WTC11 (cell line): ENCODE measurements around the gene PKP4. TPM values are rescaled to one million over a fixed set of nuclear protein-coding genes. Genes with fewer than 3 reads are reported as not detected.

ENCODE experiments used
- ATAC-seq: fragments of 200-7000 bp; cut with Tn5 transposase; 2 replicates; pipeline ENCODE4 v1.10.0; 2021; ENCODE audit warnings: mild to moderate bottlenecking, moderate library complexity
- CTCF ChIA-PET: fragments of 300-600 bp; sonication (Branson Sonifier 250); formaldehyde crosslinking; loops from one replicate; lab custom pipeline; 2021; ENCODE audit warnings: antibody characterized with exemption; lab: Charles Lee
- POLR2A ChIA-PET: fragments of 350-600 bp; sonication (Branson Sonifier 250); formaldehyde crosslinking; loops from one replicate; lab custom pipeline; 2021; ENCODE audit warnings: antibody characterized with exemption; lab: Charles Lee
- DNase-seq: peaks from one replicate; pipeline ENCODE4 v3.0.0; 2021; ENCODE audit warnings: low spot score
- H3K27ac Mint-ChIP-seq: 2 replicates; pipeline ENCODE4 v1.8.0; 2021; ENCODE audit warnings: mixed read lengths
- H3K27me3 Mint-ChIP-seq: 2 replicates; pipeline ENCODE4 v1.8.0; 2021; ENCODE audit warnings: low read depth, mild to moderate bottlenecking, moderate library complexity, mixed read lengths
- H3K36me3 Mint-ChIP-seq: 2 replicates; pipeline ENCODE4 v1.8.0; 2021; ENCODE audit warnings: mixed read lengths
- H3K4me1 Mint-ChIP-seq: 2 replicates; pipeline ENCODE4 v1.8.0; 2022; ENCODE audit warnings: mixed read lengths
- H3K4me3 Mint-ChIP-seq: 2 replicates; pipeline ENCODE4 v1.8.0; 2021; ENCODE audit warnings: mild to moderate bottlenecking, moderate library complexity, mixed read lengths
- H3K9me3 Mint-ChIP-seq: 2 replicates; pipeline ENCODE4 v1.8.0; 2021; ENCODE audit warnings: mixed read lengths
- ATF1 ChIP-seq: sonication (generic); formaldehyde crosslinking; IDR thresholded peaks from 2 replicates; pipeline ENCODE4 v1.8.1; 2023; ENCODE audit warnings: mild to moderate bottlenecking, moderate library complexity, missing genetic modification reagents
- ATF3 ChIP-seq: sonication (generic); formaldehyde crosslinking; conservative IDR thresholded peaks from 2 replicates; pipeline ENCODE4 v1.8.1; 2022; ENCODE audit warnings: mild to moderate bottlenecking, missing genetic modification reagents
- CBFB ChIP-seq: sonication (generic); formaldehyde crosslinking; IDR thresholded peaks from 2 replicates; pipeline ENCODE4 v1.8.1; 2022; ENCODE audit warnings: mild to moderate bottlenecking, low read depth, missing genetic modification reagents
- ELF4 ChIP-seq: sonication (generic); formaldehyde crosslinking; IDR thresholded peaks from 2 replicates; pipeline ENCODE4 v1.8.1; 2022; ENCODE audit warnings: low read depth, mild to moderate bottlenecking, moderate library complexity, missing genetic modification reagents
- ESRRA ChIP-seq: sonication (generic); formaldehyde crosslinking; IDR thresholded peaks from 2 replicates; pipeline ENCODE4 v1.8.1; 2022; ENCODE audit warnings: mild to moderate bottlenecking, missing genetic modification reagents, borderline replicate concordance
- GABPB1 ChIP-seq: sonication (generic); formaldehyde crosslinking; IDR thresholded peaks from 2 replicates; pipeline ENCODE4 v1.8.1; 2023; ENCODE audit warnings: mild to moderate bottlenecking, missing genetic modification reagents
- JUN ChIP-seq: sonication (generic); formaldehyde crosslinking; IDR thresholded peaks from 2 replicates; pipeline ENCODE4 v1.8.0; 2023; ENCODE audit warnings: mild to moderate bottlenecking, missing genetic modification reagents
- NFE2L1 ChIP-seq: sonication (generic); formaldehyde crosslinking; IDR thresholded peaks from 2 replicates; pipeline ENCODE4 v1.8.1; 2023; ENCODE audit warnings: missing genetic modification reagents
- NR2C2 ChIP-seq: sonication (generic); formaldehyde crosslinking; IDR thresholded peaks from 2 replicates; pipeline ENCODE4 v1.8.0; 2022; ENCODE audit warnings: mild to moderate bottlenecking, missing genetic modification reagents
- NR3C1 ChIP-seq: sonication (generic); formaldehyde crosslinking; conservative IDR thresholded peaks from 2 replicates; pipeline ENCODE4 v1.8.1; 2023; ENCODE audit warnings: low read depth, mild to moderate bottlenecking, missing genetic modification reagents
- PRRX2 ChIP-seq: fragments of 250-450 bp; sonication (Bioruptor Pico); IDR thresholded peaks from 2 replicates; pipeline ENCODE4 v1.8.0; 2021; ENCODE audit warnings: mild to moderate bottlenecking
- RORB ChIP-seq: fragments of 250-450 bp; sonication (Bioruptor Pico); IDR thresholded peaks from 2 replicates; pipeline ENCODE4 v1.9.0; 2021; ENCODE audit warnings: mild to moderate bottlenecking
- STAT6 ChIP-seq: sonication (generic); formaldehyde crosslinking; conservative IDR thresholded peaks from 2 replicates; pipeline ENCODE4 v1.8.1; 2023; ENCODE audit warnings: mild to moderate bottlenecking, low read depth, missing genetic modification reagents, moderate library complexity
- TEAD1 ChIP-seq: sonication (generic); formaldehyde crosslinking; IDR thresholded peaks from 2 replicates; pipeline ENCODE4 v1.8.0; 2022; ENCODE audit warnings: mild to moderate bottlenecking, missing genetic modification reagents
- TEAD4 ChIP-seq: sonication (generic); formaldehyde crosslinking; IDR thresholded peaks from 2 replicates; pipeline ENCODE4 v1.8.0; 2022; ENCODE audit warnings: mild to moderate bottlenecking, missing genetic modification reagents
- ZNF232 ChIP-seq: sonication (generic); formaldehyde crosslinking; IDR thresholded peaks from 2 replicates; pipeline ENCODE4 v1.8.0; 2022; ENCODE audit warnings: mild to moderate bottlenecking, missing genetic modification reagents
- ZNF263 ChIP-seq: sonication (generic); formaldehyde crosslinking; IDR thresholded peaks from 2 replicates; pipeline ENCODE4 v1.8.1; 2022; ENCODE audit warnings: low read depth, mild to moderate bottlenecking, moderate library complexity, missing genetic modification reagents
- ZNF671 ChIP-seq: fragments of 250-450 bp; sonication (Bioruptor Pico); IDR thresholded peaks from 2 replicates; pipeline ENCODE4 v1.8.0; 2021; ENCODE audit warnings: mild to moderate bottlenecking
- ZSCAN18 ChIP-seq: fragments of 250-450 bp; sonication (Bioruptor Pico); IDR thresholded peaks from 2 replicates; pipeline ENCODE4 v2.1.2; 2022; ENCODE audit warnings: mild to moderate bottlenecking, moderate library complexity
- total RNA-seq: library from RNA; stranded (reverse); gene quantifications from 3 replicates; pipeline ENCODE4 v1.2.3, GENCODE V29; 2021
- TF ChIP-seq, protein P1 (sequence below): sonication (generic); formaldehyde crosslinking; IDR thresholded peaks from 2 replicates; pipeline ENCODE4 v1.8.0; 2023; ENCODE audit warnings: missing genetic modification reagents
- TF ChIP-seq, protein P2 (sequence below): fragments of 200-600 bp; IDR thresholded peaks from 2 replicates; pipeline ENCODE4 v1.8.0; 2022; ENCODE audit warnings: antibody characterized with exemption

PKP4 gene
- total RNA-seq, 1 experiment from 2014 or later: 78.9 TPM

DNA sequence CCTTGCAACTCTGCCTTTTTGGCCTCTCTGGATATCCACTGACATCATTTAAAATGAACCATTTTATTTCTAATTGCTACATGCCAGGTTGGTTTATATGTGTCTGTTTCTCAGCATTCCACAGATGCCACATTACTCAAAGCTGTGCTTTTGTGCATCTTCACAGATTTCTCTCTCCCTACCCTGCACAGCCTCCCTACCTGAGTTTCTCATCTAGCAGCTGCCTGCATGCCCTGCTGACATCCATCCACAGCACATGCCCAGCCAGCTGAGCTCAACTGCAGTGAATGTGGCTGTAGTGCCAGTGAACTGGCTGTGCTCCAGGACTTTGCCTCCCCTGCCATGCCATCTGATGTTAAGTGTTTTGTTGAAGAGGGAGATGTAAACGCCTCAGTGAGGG, 44.5 kb downstream of the PKP4 start (continued):
- TF ChIP-seq ATF1 (no peak), TEAD4 (CRISPR knock-in tag) (no peak), ZSCAN18 (CRISPR knock-in tag) (no peak)

DNA sequence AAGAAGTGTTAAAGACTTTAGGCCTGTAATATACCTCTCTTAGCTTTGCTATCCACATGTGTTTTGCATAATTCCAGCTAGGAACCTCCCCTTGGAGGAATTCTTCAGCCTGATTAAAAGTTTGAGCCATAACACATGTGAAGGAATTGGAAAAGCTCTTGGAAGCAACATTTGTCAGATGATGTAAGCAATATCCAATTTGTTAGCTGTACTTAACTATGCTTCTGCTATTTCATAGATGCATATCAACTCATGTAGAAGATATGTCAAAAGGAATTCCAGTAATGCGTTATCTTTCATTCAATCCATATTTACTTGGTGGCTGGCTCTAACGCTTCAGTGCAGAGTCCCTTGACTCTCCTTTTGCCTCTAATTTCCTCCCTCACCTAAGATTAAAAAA, 46.2 kb downstream of the PKP4 start:
- Mint-ChIP-seq H3K9me3 (no peaks in the 10 kb centered on the region), H3K27me3 (no peaks in the 10 kb centered on the region), H3K27ac (no peak overlapping the region), H3K36me3 (no peaks in the 10 kb centered on the region), H3K4me3 (no peak overlapping the region), H3K4me1 (peaks cover 42% of the 10 kb centered on the region)
- ChIA-PET CTCF (no interaction called here), POLR2A (no interaction called here)
- no peak for DNase-seq
- ATAC-seq: no peak
- no peak for TF ChIP-seq PRRX2 (CRISPR knock-in tag)
- 0 out of 2 replicates have a peak, but pooled peaks have one; percentile 26 for TF ChIP-seq GABPB1 (CRISPR knock-in tag)

DNA sequence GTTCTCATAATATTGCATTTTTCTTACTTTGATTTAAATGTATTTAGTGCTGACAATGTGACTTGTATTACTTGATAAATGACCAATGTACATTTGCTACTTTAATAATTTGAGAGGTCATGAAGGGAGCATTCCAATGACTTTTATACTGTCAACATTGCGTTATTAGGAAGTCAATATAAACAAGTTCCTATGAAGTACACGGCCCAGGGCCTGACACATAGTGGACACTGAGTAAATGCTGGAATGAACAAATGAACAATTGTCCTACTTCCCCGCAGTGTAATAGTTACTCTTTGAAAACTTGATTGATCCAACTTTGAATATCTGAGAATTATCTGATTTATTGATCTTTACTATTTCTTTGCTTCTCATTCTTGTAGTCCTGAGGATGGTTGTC, 47.3 kb downstream of the PKP4 start:
- Mint-ChIP-seq H3K9me3 (no peaks in the 10 kb centered on the region), H3K4me1 (peaks cover 36% of the 10 kb centered on the region), H3K36me3 (no peaks in the 10 kb centered on the region), H3K27ac (no peak overlapping the region), H3K27me3 (no peaks in the 10 kb centered on the region), H3K4me3 (no peak overlapping the region)
- TF ChIP-seq NR3C1 (CRISPR knock-in tag) (no peak), TEAD1 (no peak)
- ChIA-PET CTCF (no interaction called here), POLR2A (no interaction called here)
- DNase-seq (no peak), ATAC-seq (no peak)

DNA sequence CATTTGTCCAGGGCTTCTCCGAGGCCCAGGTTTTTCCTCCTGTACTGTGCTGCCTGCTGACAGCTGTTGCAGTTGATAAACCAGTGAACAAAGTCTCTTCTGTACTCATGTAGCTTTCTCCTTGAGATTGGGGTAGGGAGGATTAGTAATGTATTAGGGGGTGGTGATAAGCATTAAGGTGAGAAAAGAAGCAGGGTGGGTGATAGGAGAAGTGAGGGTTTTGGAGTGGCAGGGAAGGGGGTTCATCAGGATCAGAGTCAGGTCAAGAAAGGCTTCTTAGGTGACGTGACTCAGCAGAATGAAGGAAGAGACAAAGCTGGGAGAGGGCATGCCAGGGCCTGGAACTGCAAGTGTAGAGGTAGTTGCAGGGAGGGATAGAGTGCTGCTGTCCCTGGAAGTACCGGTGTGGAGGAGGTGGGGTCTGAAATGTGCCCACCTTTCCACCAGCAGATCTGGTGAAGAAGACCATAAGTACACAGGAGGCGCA, 48.7 kb downstream of the PKP4 start:
- no peaks in the 10 kb centered on the region for H3K27me3 Mint-ChIP-seq
- H3K9me3 Mint-ChIP-seq: no peaks in the 10 kb centered on the region
- POLR2A ChIA-PET: interaction anchor here (0.5 kb wide), 1 partner anchor 47 kb away, joined by 3 read pairs; no protein-coding TSS in a partner anchor
- H3K4me3 Mint-ChIP-seq: no peak overlapping the region
- TF ChIP-seq ATF3 (CRISPR knock-in tag) (no peak), NFE2L1 (CRISPR knock-in tag) (peak; percentile 83; the same call in 1 of the 2 replicates), ELF4 (CRISPR knock-in tag) (no peak)
- CTCF ChIA-PET: interaction anchor here (0.6 to 1.2 kb wide), 6 partner anchors 9 to 219 kb away, joined by 3 to 5 read pairs (median 3); no protein-coding TSS in a partner anchor
- H3K36me3 Mint-ChIP-seq: no peaks in the 10 kb centered on the region
- DNase-seq (no peak), ATAC-seq (peak; percentile 59)
- H3K4me1 Mint-ChIP-seq: peaks cover 40% of the 10 kb centered on the region
- H3K27ac Mint-ChIP-seq: peak overlapping the region; percentile 77; the same call in 1 of the 2 replicates

- no peaks in the 10 kb centered on the region for H3K36me3 Mint-ChIP-seq
- no peaks in the 10 kb centered on the region for H3K27me3 Mint-ChIP-seq
- peaks cover 40% of the 10 kb centered on the region for H3K4me1 Mint-ChIP-seq
- ChIA-PET POLR2A (no interaction called here), CTCF (interaction anchor here (1.3 kb wide), 1 partner anchor 246 kb away, joined by 3 read pairs; no protein-coding TSS in a partner anchor)
- H3K9me3 Mint-ChIP-seq: no peaks in the 10 kb centered on the region
- H3K27ac Mint-ChIP-seq: no peak overlapping the region
- ATAC-seq: no peak
- DNase-seq: no peak
- H3K4me3 Mint-ChIP-seq: no peak overlapping the region
- TF ChIP-seq JUN (CRISPR knock-in tag) (no peak), RORB (no peak), ZNF263 (CRISPR knock-in tag) (no peak), ZNF671 (CRISPR knock-in tag) (no peak), ZNF232 (no peak), CBFB (CRISPR knock-in tag) (no peak), NR2C2 (CRISPR knock-in tag) (no peak), ESRRA (CRISPR knock-in tag) (no peak), STAT6 (CRISPR knock-in tag) (no peak)
- TF ChIP-seq, protein P1, sequence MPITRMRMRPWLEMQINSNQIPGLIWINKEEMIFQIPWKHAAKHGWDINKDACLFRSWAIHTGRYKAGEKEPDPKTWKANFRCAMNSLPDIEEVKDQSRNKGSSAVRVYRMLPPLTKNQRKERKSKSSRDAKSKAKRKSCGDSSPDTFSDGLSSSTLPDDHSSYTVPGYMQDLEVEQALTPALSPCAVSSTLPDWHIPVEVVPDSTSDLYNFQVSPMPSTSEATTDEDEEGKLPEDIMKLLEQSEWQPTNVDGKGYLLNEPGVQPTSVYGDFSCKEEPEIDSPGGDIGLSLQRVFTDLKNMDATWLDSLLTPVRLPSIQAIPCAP (CRISPR knock-in tag): no peak
- TF ChIP-seq, protein P2, sequence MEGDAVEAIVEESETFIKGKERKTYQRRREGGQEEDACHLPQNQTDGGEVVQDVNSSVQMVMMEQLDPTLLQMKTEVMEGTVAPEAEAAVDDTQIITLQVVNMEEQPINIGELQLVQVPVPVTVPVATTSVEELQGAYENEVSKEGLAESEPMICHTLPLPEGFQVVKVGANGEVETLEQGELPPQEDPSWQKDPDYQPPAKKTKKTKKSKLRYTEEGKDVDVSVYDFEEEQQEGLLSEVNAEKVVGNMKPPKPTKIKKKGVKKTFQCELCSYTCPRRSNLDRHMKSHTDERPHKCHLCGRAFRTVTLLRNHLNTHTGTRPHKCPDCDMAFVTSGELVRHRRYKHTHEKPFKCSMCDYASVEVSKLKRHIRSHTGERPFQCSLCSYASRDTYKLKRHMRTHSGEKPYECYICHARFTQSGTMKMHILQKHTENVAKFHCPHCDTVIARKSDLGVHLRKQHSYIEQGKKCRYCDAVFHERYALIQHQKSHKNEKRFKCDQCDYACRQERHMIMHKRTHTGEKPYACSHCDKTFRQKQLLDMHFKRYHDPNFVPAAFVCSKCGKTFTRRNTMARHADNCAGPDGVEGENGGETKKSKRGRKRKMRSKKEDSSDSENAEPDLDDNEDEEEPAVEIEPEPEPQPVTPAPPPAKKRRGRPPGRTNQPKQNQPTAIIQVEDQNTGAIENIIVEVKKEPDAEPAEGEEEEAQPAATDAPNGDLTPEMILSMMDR: no peak
Measured at GRCh38 chr2:158507141-158507540, 50.4 kb downstream of the PKP4 start.
